Prostate gland (tissue), 2 donors: ENCODE data around the gene MBD2. TPM values are rescaled to one million over a fixed set of nuclear protein-coding genes. Genes with fewer than 3 reads are reported as not detected.

Experiments used
- DNase-seq: peaks from one replicate; pipeline ENCODE4 v3.0.0-alpha.2; 2019; ENCODE audit warnings: low spot score
- H3K27ac ChIP-seq, 2 donors: fragments of 200-600 bp; sonication (generic); 2 replicates each; pipeline ENCODE4 v1.5.1; 2017 to 2019
- H3K27me3 ChIP-seq: fragments of 200-600 bp; sonication (generic); replicated peaks from 2 replicates; pipeline ENCODE4 v1.5.1; 2019; ENCODE audit not compliant: insufficient read depth
- H3K36me3 ChIP-seq, 2 donors: fragments of 200-600 bp; sonication (generic); 1 replicate in 1 of 2; 2 replicates in 1 of 2; pipeline versions ENCODE4 v1.5.1 to v1.8.1; 2017 to 2019
- H3K4me1 ChIP-seq: fragments of 200-600 bp; sonication (generic); replicated peaks from 2 replicates; pipeline ENCODE4 v1.5.1; 2019
- H3K4me3 ChIP-seq, 2 donors: fragments of 200-600 bp; sonication (generic); 2 replicates each; pipeline ENCODE4 v1.5.1; 2017 to 2019
- H3K9me3 ChIP-seq: fragments of 200-600 bp; sonication (generic); 2 replicates; pipeline ENCODE4 v1.5.1; 2017
- POLR2A ChIP-seq: fragments of 450-650 bp; IDR thresholded peaks from one replicate; pipeline ENCODE4 v1.6.1; 2016; ENCODE audit warnings: antibody characterized with exemption, mild to moderate bottlenecking
- POLR2AphosphoS5 ChIP-seq: sonication (generic); formaldehyde crosslinking; IDR thresholded peaks from one replicate; pipeline ENCODE4 v1.6.1; 2017; ENCODE audit warnings: antibody characterized with exemption
- WGBS: methylation state at CpG from one replicate; pipeline ENCODE4 v1.1.5; 2018; 5-methylcytosine and 5-hydroxymethylcytosine counted together
- intact Hi-C: fragments of 100-400 bp; cut with DNase I; formaldehyde crosslinking; loops from one replicate; pipeline ENCODE4 v1.14.2; 2022
- total RNA-seq, 2 donors: library from RNA; depleted of rRNA; stranded (reverse); fragments of >200 nt; gene quantifications; one replicate each; pipeline ENCODE4 v1.1.0, GENCODE V29; 2016
- TF ChIP-seq, protein P1 (sequence below), 4 experiments: fragments of 200-600 bp in 2 of 4; fragments of 450-650 bp in 2 of 4; sonication (generic) in 2 of 4; IDR thresholded peaks; 1 replicate in 3 of 4; 2 replicates in 1 of 4; pipeline ENCODE4 v1.5.1; 2016 to 2019; ENCODE audit warnings: antibody characterized with exemption in 4 of 4, mild to moderate bottlenecking in 2 of 4, moderate library complexity in 2 of 4

The MBD2 gene
- total RNA-seq, 2 donors from 2014 or later, result 33.3 to 50.3 TPM

- no peaks in the 10 kb centered on the region for H3K27me3 ChIP-seq
- TF ChIP-seq POLR2AphosphoS5 (peak; percentile 47), POLR2A (no peak)
- peak overlapping the region; percentile 30 to 67 for H3K27ac ChIP-seq
- DNase-seq, result peak; percentile 45
- intact Hi-C loops, result no loop called here
- peak overlapping the region in 1 of 2 donors; percentile 8 for H3K4me3 ChIP-seq
- no peaks in the 10 kb centered on the region for H3K36me3 ChIP-seq
- WGBS, result 21% methylated on average over 10 of the region's 10 CpGs
- peaks cover 3% of the 10 kb centered on the region for H3K4me1 ChIP-seq
- no peaks in the 10 kb centered on the region for H3K9me3 ChIP-seq
Observed at GRCh38 chr18:54254265-54254758, 29.8 kb upstream of the MBD2 start.

- WGBS, result 15% methylated on average over 4 of the region's 4 CpGs
- DNase-seq, result no peak
- intact Hi-C loops, result no loop called here
- H3K4me3 ChIP-seq, result no peak overlapping the region
- no peaks in the 10 kb centered on the region for H3K36me3 ChIP-seq
- H3K9me3 ChIP-seq, result no peaks in the 10 kb centered on the region
- H3K4me1 ChIP-seq, result peaks cover 6% of the 10 kb centered on the region
- H3K27ac ChIP-seq, result no peak overlapping the region
- H3K27me3 ChIP-seq, result no peaks in the 10 kb centered on the region
- TF ChIP-seq POLR2AphosphoS5 (no peak), POLR2A (no peak)
- TF ChIP-seq, protein P1, sequence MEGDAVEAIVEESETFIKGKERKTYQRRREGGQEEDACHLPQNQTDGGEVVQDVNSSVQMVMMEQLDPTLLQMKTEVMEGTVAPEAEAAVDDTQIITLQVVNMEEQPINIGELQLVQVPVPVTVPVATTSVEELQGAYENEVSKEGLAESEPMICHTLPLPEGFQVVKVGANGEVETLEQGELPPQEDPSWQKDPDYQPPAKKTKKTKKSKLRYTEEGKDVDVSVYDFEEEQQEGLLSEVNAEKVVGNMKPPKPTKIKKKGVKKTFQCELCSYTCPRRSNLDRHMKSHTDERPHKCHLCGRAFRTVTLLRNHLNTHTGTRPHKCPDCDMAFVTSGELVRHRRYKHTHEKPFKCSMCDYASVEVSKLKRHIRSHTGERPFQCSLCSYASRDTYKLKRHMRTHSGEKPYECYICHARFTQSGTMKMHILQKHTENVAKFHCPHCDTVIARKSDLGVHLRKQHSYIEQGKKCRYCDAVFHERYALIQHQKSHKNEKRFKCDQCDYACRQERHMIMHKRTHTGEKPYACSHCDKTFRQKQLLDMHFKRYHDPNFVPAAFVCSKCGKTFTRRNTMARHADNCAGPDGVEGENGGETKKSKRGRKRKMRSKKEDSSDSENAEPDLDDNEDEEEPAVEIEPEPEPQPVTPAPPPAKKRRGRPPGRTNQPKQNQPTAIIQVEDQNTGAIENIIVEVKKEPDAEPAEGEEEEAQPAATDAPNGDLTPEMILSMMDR (IDR thresholded peaks at IDR 0.05), result no peak
Observed at GRCh38 chr18:54251606-54252390, 27.3 kb upstream of the MBD2 start.

DNA sequence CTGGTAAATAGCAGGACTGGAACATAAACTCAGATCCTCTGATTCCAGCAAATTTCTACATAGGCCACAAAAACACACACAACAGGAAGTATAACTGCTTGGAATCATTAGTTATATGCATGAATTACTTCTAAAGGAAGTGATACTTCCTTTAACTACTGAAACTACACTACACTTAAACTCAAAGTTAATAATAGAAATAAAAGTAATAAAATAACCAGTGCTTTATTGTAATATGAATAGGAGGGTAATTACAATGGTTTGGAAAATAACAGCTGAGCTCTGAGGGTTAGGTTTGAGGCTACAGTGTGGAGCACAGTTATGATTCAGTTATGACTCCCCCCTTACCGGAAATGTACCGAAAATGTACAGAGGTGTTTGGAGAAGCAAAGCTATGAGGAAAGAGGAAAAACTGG is 26.4 kb upstream of the MBD2 start:
- H3K4me3 ChIP-seq, result no peak overlapping the region
- no peak overlapping the region for H3K27ac ChIP-seq
- no peaks in the 10 kb centered on the region for H3K27me3 ChIP-seq
- no peaks in the 10 kb centered on the region for H3K9me3 ChIP-seq
- intact Hi-C loops, result no loop called here
- peaks cover 6% of the 10 kb centered on the region for H3K4me1 ChIP-seq
- no peak for DNase-seq
- H3K36me3 ChIP-seq, result no peaks in the 10 kb centered on the region
- 82% methylated on average over 2 of the region's 2 CpGs for WGBS
- no peak for TF ChIP-seq POLR2A
- TF ChIP-seq, protein P1 (IDR thresholded peaks at IDR 0.05), result no peak
- no peak for TF ChIP-seq POLR2AphosphoS5

DNA sequence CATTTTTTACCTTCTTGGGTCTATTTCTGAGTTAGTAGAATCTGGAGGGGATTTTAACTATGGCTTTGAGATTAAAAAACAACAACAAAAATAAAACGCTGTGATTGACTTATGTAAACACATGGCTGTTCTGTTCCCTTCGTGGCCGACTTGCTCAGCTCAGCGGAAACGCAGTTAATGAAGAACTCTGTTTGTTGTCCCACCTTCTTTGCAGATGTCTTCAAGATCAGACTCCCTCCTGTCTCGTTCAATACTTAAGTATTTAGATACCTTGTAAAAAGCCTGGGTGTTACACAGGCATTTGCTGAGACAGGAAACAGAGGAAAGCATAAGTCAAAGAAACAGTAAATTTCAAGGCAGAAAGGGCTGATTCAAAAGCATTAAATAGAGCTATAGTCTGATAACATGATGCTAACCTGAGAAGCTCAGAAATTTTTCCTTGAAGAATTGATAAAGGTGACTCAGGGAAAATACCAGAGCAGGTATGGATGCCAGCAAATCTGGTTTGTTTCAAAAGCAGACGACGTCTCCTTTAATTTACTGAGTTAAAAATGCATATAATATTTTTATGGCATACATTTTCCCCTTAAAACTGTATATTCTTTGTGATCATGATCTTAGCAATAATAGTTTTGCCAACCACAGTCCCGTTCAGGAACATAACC is 23.2 kb upstream of the MBD2 start:
- H3K36me3 ChIP-seq, result no peaks in the 10 kb centered on the region
- TF ChIP-seq POLR2A (no peak), POLR2AphosphoS5 (no peak)
- TF ChIP-seq, protein P1 (IDR thresholded peaks at IDR 0.05), result no peak
- H3K9me3 ChIP-seq, result no peaks in the 10 kb centered on the region
- intact Hi-C loops, result no loop called here
- 26% methylated on average over 9 of the region's 9 CpGs for WGBS
- no peaks in the 10 kb centered on the region for H3K27me3 ChIP-seq
- DNase-seq, result no peak
- no peak overlapping the region for H3K4me3 ChIP-seq
- H3K4me1 ChIP-seq, result peaks cover 3% of the 10 kb centered on the region
- peak overlapping the region; percentile 54 to 65 for H3K27ac ChIP-seq

GRCh38 chr18:54242327-54242726 is 17.9 kb upstream of the MBD2 start:
- intact Hi-C loops, result no loop called here
- H3K4me3 ChIP-seq, result no peak overlapping the region
- 97% methylated on average over 19 of the region's 19 CpGs for WGBS

More at GRCh38 chr18:54242327-54242726, 17.9 kb upstream of the MBD2 start:
- H3K4me1 ChIP-seq, result no peaks in the 10 kb centered on the region
- no peak overlapping the region for H3K27ac ChIP-seq
- DNase-seq, result no peak
- TF ChIP-seq, protein P1 (IDR thresholded peaks at IDR 0.05), result no peak
- TF ChIP-seq POLR2A (no peak), POLR2AphosphoS5 (no peak)
- H3K9me3 ChIP-seq, result no peaks in the 10 kb centered on the region
- H3K36me3 ChIP-seq, result no peaks in the 10 kb centered on the region
- no peaks in the 10 kb centered on the region for H3K27me3 ChIP-seq
